Measurements from ENCODE around the gene ENAH. TPM values are rescaled to one million over a fixed set of nuclear protein-coding genes. Genes with fewer than 3 reads are reported as not detected.

ENAH gene
- total RNA-seq, 1 donor from 2014 or later, result 179 TPM

- no peak for DNase-seq (ENCODE audit: low read depth, low spot score)
- H3K27me3 Mint-ChIP-seq (ENCODE audit: low read depth), result no peaks in the 10 kb centered on the region
Measured at GRCh38 chr1:225451840-225452515, 200.9 kb downstream of the ENAH start.

GRCh38 chr1:225451340-225451739, 201.6 kb downstream of the ENAH start:
- no peaks in the 10 kb centered on the region for H3K27me3 Mint-ChIP-seq (ENCODE audit: low read depth)
- TF ChIP-seq, protein P1, sequence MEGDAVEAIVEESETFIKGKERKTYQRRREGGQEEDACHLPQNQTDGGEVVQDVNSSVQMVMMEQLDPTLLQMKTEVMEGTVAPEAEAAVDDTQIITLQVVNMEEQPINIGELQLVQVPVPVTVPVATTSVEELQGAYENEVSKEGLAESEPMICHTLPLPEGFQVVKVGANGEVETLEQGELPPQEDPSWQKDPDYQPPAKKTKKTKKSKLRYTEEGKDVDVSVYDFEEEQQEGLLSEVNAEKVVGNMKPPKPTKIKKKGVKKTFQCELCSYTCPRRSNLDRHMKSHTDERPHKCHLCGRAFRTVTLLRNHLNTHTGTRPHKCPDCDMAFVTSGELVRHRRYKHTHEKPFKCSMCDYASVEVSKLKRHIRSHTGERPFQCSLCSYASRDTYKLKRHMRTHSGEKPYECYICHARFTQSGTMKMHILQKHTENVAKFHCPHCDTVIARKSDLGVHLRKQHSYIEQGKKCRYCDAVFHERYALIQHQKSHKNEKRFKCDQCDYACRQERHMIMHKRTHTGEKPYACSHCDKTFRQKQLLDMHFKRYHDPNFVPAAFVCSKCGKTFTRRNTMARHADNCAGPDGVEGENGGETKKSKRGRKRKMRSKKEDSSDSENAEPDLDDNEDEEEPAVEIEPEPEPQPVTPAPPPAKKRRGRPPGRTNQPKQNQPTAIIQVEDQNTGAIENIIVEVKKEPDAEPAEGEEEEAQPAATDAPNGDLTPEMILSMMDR (conservative IDR thresholded peaks at IDR 0.05), result no peak
- H3K36me3 Mint-ChIP-seq (ENCODE audit: low read depth), result no peaks in the 10 kb centered on the region
- H3K4me1 Mint-ChIP-seq, result peaks cover 27% of the 10 kb centered on the region
- no peaks in the 10 kb centered on the region for H3K9me3 Mint-ChIP-seq
- no peak for DNase-seq (ENCODE audit: low read depth, low spot score)
- no peak overlapping the region for H3K27ac Mint-ChIP-seq (ENCODE audit: unreplicated experiment)
- H3K4me3 Mint-ChIP-seq, result no peak overlapping the region

More at GRCh38 chr1:225451840-225452515, 200.9 kb downstream of the ENAH start:
- no peaks in the 10 kb centered on the region for H3K9me3 Mint-ChIP-seq
- no peak overlapping the region for H3K4me3 Mint-ChIP-seq
- no peak overlapping the region for H3K27ac Mint-ChIP-seq (ENCODE audit: unreplicated experiment)
- peaks cover 2% of the 10 kb centered on the region for H3K36me3 Mint-ChIP-seq (ENCODE audit: low read depth)
- TF ChIP-seq, protein P1 (conservative IDR thresholded peaks at IDR 0.05), result no peak
- H3K4me1 Mint-ChIP-seq, result peaks cover 23% of the 10 kb centered on the region

- H3K27me3 Mint-ChIP-seq (ENCODE audit: low read depth), result no peaks in the 10 kb centered on the region
- no peaks in the 10 kb centered on the region for H3K9me3 Mint-ChIP-seq
- no peak overlapping the region for H3K27ac Mint-ChIP-seq (ENCODE audit: unreplicated experiment)
- no peak for DNase-seq (ENCODE audit: low read depth, low spot score)
- H3K36me3 Mint-ChIP-seq (ENCODE audit: low read depth), result no peaks in the 10 kb centered on the region
- H3K4me3 Mint-ChIP-seq, result no peak overlapping the region
- TF ChIP-seq, protein P1 (conservative IDR thresholded peaks at IDR 0.05), result no peak
- peaks cover 33% of the 10 kb centered on the region for H3K4me1 Mint-ChIP-seq
Measured at GRCh38 chr1:225450491-225451191, 202.3 kb downstream of the ENAH start.

DNA sequence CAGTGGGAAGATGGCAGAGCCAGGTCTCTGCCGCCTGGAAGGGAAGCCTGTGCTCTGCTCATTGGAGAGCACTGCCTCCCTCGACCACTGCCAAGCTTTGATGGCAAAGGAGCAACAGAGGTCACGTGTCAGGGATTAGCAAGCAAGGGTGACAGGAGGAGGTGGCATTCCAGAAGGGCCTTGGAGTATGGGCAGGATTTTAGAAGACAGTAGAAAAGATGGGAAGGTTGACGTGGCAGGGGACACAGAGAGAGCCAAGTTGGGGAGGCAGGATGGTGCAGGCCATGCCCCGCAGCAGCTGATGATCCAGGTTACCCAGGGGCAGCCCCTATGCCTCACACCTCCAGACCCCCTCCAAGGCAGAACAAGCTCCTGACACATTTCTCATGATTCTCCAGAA, 203.1 kb downstream of the ENAH start:
- no peaks in the 10 kb centered on the region for H3K36me3 Mint-ChIP-seq (ENCODE audit: low read depth)
- H3K4me3 Mint-ChIP-seq, result no peak overlapping the region
- DNase-seq (ENCODE audit: low read depth, low spot score), result no peak

GRCh38 chr1:225449261-225449660, 203.7 kb downstream of the ENAH start:
- no peaks in the 10 kb centered on the region for H3K9me3 Mint-ChIP-seq
- TF ChIP-seq, protein P1 (conservative IDR thresholded peaks at IDR 0.05), result no peak
- H3K27ac Mint-ChIP-seq (ENCODE audit: unreplicated experiment), result no peak overlapping the region
- H3K36me3 Mint-ChIP-seq (ENCODE audit: low read depth), result no peaks in the 10 kb centered on the region
- H3K4me3 Mint-ChIP-seq, result no peak overlapping the region
- H3K4me1 Mint-ChIP-seq, result peaks cover 34% of the 10 kb centered on the region
- DNase-seq (ENCODE audit: low read depth, low spot score), result no peak
- H3K27me3 Mint-ChIP-seq (ENCODE audit: low read depth), result no peaks in the 10 kb centered on the region

More for the DNA sequence above, 203.1 kb downstream of the ENAH start:
- Mint-ChIP-seq H3K27me3 (ENCODE audit: low read depth) (no peaks in the 10 kb centered on the region), H3K9me3 (no peaks in the 10 kb centered on the region), H3K4me1 (peaks cover 37% of the 10 kb centered on the region), H3K27ac (ENCODE audit: unreplicated experiment) (peak overlapping the region; percentile 21)
- TF ChIP-seq, protein P1 (conservative IDR thresholded peaks at IDR 0.05), result no peak
